HG03469 (cell line): ENCODE results near the gene PLCB4.

Experiments used
- ATAC-seq: cut with Tn5 transposase; IDR thresholded peaks from one replicate; pipeline ENCODE4 v1.9.1; 2021; ENCODE audit warnings: mild to moderate bottlenecking, moderate library complexity, moderate number of reproducible peaks; ENCODE audit not compliant: unreplicated experiment

Gene PLCB4

DNA sequence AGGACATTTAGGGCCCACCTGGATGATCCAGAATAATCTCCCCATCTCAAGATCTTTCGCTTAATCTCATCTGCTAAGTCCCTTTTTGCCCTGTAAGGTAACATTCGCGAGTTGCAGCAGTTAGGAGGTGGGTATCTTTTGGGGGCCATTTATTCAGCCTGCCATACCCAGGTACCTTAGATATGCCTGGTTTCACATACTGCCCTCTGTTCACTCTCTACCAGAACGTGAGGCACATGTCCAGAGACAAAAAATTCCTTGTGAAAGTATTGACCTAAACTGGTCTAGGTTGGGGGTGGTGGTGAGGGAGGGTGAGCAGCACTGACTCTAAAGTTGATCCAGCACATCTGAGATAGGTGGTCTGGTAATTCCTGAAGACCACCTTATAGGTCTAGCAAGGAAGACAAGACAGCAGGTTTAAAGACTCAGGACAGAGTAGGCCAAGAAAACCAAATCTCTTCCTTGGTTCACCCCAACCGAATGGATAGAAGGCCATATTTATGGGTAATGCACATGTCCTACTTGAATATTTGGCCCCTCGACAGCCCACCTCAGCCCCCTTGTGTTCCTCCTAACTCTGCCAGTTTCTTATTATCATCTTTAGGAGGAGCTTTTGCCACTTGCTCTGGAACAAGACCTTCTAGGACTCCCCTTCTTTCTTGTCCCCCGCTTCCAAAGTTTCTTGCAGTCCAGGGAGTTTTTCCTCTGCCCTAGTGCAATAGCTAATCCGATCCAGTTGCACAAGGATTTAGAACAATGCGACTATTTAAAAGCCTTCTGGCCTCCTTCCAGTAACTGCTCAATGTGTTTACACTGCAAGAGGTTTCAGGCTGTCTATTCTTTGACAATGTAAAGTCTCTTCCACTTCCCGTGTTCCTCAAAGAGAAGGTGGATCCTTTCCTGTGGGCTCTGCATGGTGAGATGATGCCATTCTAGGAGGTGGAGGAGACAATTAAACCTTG lies 232.5 kb downstream of the PLCB4 start:
- ATAC-seq = no peak

DNA sequence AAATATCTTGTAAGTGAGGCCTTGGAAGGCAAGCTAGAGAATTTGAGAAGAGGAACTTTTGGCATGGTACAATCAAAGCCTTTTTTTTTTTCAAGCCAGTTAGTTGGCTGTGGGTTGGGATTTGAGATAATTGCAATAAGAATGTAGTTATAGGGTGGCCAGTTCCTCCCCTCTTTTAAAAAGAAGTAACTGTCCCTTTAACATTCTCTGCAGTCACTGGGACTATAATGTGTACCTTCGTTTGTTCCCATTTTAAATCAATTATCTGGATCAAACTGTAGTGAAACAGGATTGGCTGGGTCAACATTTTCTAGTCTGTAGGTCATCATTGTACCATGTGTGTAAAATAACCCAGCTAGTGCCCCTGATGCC lies 233.2 kb downstream of the PLCB4 start:
- ATAC-seq = no peak

DNA sequence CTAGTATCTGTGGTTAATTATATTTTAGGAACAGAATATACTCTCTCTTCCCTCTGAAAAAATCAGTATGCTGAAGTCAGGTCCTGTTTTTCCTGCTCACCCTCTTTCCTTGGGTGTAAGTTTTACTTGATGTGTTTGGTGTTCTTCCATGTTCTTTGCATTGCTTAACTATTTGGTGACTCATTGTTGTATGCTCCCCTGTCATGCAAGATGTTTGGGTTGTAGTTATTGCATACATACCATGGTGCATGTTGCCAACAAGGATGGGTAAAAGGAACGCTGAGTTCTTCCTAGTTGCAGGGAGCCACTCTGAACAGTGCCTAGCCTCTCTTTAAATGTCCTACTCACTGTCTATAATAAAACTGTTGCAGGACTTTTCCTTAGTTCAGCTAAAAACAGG lies 237.6 kb downstream of the PLCB4 start:
- ATAC-seq = no peak

DNA sequence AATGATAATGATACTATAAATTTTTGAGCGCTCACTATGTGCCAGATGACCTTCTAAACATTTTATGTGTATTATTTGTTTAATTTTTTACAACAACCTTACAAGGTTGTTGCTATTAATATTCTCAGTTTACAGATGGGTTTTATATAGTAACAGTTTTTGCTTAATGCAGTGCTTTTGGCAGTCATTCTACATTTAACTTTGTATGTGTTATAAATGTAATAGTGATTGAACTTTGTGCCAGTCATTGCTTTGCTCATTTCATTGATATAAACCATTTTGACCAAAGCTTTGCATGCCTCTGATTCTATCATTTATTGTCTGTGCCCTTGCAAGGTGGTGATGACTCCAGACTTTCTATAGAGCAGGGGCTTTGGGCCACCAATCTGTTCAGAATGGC lies 239.2 kb downstream of the PLCB4 start:
- ATAC-seq = no peak

DNA sequence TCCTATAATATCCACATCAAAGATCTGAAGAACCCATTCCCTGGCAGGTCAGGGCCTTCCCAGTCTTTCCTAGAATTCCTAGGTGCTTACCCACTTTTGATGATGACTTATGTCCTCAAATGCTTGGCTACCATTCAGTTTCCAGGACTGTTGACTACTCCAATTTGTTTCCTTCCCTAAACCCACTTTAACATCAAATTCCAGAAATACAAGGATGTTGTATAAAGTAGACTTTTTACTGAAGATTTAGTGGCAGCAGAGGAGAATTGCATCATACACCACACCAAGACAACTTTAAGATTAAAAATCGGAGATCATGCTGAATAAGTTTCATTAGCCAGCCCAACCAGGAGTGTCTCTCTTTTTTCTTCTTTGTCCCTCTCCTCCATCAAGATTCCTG lies 242.2 kb downstream of the PLCB4 start:
- ATAC-seq = no peak

DNA sequence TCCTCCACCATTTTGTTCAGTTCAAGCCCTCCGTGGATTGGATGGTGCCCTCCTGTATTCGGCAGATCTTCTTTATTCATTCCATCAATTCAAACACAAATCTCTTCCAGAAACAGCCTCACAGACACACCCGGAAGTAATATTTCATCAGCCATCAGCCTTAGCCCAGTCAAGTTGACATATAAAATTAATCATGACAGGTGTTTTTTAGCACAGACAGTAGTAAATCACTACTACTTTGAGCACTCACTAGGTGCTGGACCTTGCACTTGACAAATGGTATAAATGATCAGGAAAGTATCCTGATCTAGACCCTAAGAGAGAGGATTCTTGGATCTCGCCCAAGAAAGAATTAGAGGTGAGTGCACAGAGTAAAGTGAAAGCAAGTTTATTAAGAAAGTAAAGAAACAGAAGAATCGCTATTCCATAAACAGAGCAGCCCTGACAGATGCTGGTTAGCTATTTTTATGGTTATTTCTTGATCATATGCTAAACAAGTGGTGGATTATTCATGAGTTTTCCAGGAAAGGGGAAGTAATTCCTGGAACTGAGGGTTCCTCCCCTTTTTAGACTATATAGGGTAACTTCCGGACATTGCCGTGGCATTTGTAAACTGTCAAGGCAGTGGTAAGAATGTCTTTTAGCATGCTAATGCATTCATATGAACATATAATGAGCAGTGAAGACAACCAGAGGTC lies 250.9 kb downstream of the PLCB4 start:
- ATAC-seq = no peak

DNA sequence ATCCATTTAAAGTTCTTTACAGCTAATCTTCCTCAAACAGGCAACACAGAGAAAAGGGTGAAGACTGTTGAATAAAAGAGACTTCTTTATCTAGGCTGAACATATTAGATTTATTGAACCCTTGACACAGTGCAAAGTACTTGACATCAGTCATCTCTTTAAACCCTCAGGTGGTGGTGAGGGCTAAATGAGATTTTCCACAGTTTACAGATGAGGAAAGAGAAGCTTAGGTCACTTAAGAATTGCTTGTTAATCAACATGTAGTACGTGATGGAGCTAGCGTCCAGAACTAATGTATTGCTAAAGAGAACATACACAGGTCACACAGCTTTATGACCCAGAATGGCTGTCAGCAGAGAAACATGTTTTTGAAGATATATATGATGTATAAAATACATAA lies 252.1 kb downstream of the PLCB4 start:
- ATAC-seq = no peak

DNA sequence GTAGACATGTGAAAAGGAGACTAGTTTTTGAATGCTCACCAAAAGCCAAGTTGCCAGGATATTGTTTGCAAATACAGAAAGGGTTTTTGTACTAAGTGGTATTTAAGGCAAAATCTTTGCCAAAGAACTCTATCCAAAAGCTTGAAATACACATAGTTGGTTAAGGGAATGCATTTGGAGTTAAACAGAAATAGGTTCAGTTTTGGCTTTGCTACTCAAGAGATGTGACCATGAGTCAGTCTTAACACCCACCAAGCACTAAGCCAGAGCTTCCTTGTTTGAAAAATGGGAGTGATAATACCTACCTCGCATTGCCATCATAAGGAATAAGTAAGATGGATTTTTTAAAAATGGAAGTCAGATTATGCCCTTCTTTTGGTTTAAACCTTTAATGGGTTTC lies 253.8 kb downstream of the PLCB4 start:
- ATAC-seq = no peak

DNA sequence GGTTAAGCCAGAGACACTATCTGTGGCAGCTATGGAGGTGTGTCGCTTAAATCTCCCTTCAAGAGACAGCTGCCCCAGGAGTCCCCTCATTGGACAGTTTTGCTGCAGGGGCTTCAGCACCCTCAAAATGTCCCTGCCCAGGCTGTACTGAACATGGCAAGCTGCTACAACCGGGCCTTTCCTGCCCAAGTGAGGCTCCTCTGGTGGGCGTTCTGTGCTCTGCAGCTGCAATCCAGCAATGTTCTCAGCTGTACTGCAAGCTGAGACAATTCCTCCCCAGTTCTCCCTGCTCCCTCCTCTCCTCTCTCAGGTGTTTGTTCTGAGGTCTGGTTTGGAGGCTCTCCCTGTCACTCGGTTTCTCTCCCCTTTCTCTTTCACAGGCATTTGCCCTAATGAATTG lies 254.7 kb downstream of the PLCB4 start:
- no peak for ATAC-seq

DNA sequence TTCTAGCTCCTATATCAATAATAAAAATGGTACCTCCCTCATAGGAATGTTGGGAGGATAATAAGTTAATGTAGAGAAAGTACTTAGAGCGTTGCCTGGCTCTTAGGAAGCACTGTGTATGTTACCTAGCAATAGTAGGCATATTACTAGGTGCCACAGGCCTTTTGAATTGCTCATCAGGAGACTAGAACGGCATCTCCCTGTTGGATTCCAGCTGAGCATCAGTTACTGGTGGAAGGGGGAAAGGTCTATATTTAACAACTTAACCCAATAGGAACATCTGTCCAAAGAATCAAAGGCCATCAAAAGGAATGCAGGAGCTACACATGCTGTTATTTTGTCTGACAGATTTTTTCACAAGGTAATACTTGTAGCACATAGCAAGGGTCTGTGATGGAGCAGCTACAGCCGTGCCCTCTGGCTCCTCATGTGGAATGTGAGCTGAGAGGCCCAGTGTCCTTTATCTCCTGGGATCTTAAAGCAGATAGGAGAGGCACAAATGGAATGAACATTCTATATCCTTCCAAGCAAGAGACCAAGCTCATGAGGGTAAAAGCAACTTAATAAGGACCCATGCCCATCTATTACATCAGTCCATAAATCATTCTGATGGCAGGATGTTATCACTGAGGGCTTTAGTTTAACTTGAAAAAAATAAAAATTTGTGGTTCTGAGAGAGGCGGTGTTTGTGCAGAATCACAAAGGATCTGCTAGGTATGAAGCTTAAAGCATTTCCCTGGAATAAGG lies 260.6 kb downstream of the PLCB4 start:
- ATAC-seq = no peak

DNA sequence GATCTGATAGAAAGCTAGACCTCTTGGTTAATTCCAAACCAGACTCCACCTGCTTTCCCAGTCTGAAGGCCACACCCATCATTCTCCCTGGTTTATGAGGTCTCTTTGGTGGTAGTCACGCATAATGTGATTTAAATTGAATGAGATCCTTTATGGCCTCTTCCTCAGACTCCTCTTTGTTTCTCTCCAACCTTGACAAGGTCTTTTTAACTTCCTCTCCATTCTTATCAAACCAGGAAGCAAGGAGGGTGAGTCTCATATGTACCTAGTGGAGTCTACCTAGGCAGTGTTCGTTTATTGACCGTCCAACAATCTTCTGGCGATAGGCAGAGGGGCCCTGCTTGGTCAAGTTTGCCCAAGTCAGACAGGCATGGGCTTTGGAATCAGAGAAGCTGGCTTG lies 261.3 kb downstream of the PLCB4 start:
- ATAC-seq = no peak

DNA sequence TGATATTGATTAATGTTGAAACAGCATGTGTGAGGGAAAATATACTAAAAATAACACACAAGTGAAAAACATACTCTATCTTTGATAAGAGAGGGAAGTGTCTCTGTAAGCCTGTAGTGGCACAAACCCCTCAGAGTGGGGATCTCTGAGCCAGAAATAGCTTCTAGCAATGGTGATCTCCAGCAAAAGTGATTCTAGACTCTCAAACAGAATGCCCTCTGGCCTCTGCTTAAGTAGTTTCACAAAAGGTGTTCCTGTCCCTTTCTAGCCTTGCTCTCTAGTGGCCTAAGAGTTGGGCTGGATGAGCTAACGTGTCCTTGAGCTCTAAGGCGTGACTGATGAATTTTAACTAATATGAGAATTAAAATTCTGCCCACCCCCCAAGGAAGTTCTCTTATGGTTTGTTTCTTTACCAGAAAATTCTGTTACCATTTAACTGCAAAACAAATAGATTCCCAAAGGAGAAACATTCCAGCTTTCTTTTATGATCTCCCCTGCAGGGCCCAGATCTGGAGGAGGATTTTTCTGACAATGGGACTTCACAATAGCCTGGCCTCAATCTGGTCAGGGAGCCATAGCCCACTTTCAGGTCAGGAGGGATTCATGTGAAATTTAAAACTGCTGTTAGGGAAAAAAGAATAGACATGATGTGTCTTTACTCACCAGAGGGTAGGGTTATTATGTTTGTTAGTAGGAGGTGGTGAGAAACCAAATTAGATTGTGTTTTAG lies 263.0 kb downstream of the PLCB4 start:
- no peak for ATAC-seq

DNA sequence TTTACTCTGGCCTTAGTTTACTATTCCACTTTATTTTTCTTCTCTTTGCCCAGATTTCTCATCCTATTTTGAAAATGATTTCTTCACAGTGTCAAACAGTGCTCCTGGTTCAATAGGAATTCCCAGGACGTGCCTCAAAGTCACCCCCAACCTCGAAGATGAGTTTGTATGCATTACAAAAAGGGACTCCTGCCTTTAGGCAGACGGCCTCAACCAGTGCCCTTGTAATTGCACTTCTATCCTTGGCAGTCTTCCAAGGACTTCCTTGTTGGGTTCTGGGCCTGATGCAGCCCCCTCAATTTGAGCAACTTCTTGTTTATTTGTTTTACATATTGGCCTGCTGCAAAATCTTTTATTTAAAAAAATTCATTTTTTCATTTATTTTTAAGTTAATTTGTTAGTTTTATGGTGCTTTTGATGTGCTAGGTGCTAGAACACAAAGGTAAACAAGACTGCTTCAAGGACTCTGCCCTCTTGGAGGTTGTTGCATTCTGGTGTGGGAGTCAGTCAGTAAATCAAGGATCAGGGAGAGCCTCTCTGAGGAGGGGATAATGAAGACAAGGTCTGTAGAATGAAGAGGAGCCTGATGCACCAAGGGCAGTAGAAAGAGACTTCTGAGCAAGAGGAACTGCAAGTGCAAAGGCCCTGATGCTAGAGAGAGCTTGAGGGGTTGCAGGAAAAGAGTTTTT lies 264.0 kb downstream of the PLCB4 start:
- ATAC-seq = no peak

DNA sequence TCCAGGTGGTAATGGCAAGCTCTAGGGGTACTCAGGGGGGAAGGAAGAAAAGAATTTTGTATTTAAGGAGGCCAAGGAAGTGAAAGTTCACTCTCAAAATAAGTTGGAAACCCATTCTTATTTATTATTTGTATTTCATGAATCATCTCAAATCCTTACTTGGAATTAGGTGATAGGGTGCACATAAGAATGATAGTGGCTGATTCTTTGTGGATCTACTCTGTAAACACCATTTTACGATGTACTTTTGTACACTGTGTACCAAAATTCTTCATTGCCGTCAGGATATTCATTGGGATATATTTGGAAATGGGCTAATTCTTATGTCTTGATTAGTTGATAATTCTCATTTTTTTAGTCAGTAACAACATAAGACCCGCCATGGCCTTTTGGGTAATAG lies 266.0 kb downstream of the PLCB4 start:
- ATAC-seq = no peak

DNA sequence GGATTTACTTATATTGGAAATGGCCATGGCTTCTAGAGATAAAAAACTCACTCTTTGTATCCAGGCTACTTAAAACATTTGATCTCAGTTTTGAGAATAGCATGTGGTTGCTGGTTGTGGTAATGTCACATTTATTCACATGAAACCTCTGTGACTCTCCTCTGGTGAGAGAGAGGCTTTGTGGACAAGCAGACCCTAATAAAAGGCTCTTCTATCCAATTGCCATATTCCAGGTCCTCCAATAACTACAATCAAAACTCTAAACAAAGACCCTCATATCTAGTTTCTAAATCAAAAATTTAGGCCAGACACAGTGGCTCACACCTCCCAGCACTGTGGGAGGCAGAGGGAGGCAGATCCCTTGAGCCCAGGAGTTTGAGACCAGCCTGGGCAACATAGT lies 269.2 kb downstream of the PLCB4 start:
- no peak for ATAC-seq

DNA sequence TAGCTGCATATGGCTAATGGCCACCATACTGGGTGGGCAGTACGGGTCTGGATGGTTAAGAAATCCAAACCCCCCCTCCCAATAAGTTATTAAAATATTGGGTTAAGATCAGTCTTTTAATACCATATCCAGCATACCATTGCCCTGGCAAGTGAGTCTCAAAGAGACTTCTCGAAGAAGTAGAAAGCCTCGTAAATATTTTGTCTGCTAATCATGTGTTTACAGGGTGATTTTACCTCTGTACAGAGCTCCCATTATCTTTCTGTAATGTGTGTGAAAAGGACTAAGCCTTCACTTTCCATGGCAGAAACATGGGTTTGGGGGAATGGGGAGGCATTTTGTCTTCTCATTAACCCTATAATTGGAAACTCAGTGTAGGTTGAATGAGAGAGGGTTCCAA lies 270.8 kb downstream of the PLCB4 start:
- no peak for ATAC-seq

DNA sequence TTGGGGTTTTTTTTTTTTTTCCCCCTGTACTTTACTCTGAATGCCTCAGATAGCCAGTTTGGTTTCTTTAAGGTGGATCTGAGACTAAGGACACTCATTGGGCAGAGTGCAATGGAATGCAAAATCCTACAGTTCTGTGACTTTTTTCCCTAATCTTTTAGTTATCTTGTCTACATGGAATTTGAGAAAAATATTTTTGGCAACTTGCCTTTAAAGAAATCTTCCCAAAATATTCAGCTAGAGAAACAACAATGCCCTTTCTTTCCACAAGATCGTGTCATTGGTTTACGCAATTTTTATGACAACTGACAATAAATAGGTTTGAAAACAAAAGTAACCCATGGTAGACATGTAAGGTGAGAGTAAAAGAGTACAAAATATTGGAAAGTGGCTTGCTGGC lies 273.8 kb downstream of the PLCB4 start:
- no peak for ATAC-seq

DNA sequence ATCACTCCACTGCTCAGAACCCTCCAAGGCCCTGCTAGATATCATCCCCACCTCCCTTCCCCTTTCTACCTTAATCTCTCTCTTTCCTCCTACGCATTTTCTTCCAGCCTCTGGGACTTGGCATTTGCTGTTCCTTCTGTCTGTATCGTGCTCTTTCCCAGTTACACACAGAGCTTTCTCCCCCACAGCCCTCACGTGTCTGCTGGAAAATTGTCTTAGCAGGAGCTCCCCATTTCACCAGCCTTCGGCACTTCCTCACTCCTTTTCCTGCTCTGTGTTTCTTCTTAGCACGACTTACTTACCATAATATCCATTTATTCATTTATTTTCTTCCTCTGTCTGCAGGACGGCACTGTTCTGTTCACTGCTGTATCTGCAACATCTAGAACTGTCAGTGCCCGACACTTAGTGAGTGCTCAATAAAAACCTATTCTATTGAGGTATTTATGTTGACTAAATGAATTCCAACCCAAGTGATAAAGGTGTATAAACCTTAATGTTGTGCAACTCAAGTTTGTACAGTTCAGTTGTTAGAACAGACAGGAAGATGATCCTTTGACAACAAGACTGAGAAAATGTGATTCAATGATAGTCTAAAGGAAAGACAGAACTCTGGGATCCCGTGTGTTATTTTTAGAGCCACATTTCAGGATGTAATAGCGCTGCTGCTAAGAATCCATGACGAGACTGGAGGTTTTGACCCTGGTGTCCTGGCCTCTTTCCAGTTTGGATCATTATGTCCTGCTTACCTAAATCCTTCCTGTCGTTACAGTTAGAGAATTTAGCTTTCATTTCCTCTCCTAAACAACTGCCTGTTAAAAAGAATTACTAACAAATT lies 275.4 kb downstream of the PLCB4 start:
- no peak for ATAC-seq

DNA sequence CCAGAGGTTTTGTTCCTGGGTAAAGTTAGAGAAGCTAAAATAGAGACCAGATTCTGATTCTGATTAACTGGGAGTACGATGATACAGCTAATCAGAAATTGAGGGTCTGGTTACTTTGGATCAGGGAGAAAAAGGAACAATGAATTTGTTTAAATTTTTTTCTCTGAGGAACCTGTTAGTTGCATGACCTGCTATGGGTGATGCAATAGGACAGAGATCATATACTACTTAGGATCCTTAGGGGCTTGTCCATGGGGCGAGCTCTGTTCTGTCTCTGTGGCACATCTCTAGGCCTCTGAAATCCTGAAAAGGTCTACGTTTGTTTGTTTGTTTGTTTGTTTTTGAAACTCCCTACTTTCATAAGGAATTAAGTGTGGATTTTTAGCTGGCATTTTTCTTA lies 279.4 kb downstream of the PLCB4 start:
- ATAC-seq = no peak

DNA sequence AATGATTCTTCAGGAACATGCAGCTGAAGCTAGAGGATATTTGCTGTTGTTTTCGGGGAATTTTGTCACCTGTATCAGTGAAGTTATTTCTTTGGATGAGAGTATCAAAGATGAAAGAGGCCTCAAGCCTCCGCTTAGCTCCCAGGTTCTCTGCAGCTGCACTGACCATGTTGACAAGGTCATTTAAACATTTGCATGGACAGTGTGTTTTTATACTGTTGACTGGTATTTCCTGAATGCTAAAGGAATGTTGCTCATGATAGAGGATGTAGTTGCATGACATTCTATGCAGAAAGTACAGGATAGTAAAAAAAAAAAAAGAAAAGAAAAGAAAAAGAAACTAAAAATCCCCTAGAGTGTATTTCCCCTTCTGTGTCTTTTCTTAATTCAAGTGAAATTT lies 279.9 kb downstream of the PLCB4 start:
- ATAC-seq = no peak
